Omental fat pad (tissue), 4 donors: Measurements from ENCODE around the gene CDC6. TPM values are rescaled to one million over a fixed set of nuclear protein-coding genes. Genes with fewer than 3 reads are reported as not detected.

Experiments used
- ATAC-seq: fragments of 150-250 bp; one replicate; pipeline ENCODE4 v1.9.1; 2016; ENCODE audit warnings: mild to moderate bottlenecking, moderate library complexity; ENCODE audit not compliant: low FRiP score
- DNase-seq: peaks from one replicate; pipeline ENCODE4 v3.0.0-alpha.2; 2019; ENCODE audit warnings: low spot score
- total RNA-seq, 4 donors: library from RNA; depleted of rRNA; stranded (reverse); fragments of >200 nt; gene quantifications; one replicate each; pipeline ENCODE4 v1.1.0, GENCODE V29; 2016
- TF ChIP-seq, protein P1 (sequence below), 3 donors: fragments of 450-650 bp; IDR thresholded peaks; one replicate each; pipeline ENCODE4 v1.5.1; 2016 to 2017; ENCODE audit warnings: antibody characterized with exemption in 3 of 3, mild to moderate bottlenecking in 3 of 3, moderate library complexity in 2 of 3

CDC6 gene
- total RNA-seq, 4 donors from 2014 or later = 0.56 to 4.3 (median 1.7) TPM

GRCh38 chr17:40342504-40343218, 55.0 kb downstream of the CDC6 start:
- DNase-seq = no peak
- TF ChIP-seq, protein P1, sequence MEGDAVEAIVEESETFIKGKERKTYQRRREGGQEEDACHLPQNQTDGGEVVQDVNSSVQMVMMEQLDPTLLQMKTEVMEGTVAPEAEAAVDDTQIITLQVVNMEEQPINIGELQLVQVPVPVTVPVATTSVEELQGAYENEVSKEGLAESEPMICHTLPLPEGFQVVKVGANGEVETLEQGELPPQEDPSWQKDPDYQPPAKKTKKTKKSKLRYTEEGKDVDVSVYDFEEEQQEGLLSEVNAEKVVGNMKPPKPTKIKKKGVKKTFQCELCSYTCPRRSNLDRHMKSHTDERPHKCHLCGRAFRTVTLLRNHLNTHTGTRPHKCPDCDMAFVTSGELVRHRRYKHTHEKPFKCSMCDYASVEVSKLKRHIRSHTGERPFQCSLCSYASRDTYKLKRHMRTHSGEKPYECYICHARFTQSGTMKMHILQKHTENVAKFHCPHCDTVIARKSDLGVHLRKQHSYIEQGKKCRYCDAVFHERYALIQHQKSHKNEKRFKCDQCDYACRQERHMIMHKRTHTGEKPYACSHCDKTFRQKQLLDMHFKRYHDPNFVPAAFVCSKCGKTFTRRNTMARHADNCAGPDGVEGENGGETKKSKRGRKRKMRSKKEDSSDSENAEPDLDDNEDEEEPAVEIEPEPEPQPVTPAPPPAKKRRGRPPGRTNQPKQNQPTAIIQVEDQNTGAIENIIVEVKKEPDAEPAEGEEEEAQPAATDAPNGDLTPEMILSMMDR (IDR thresholded peaks at IDR 0.05) = no peak
- no peak for ATAC-seq

- DNase-seq (no peak), ATAC-seq (no peak)
- TF ChIP-seq, protein P1 (IDR thresholded peaks at IDR 0.05) = no peak
Observed at GRCh38 chr17:40343219-40344119, 55.8 kb downstream of the CDC6 start.

- ATAC-seq (no peak), DNase-seq (no peak)
- TF ChIP-seq, protein P1 (IDR thresholded peaks at IDR 0.05) = no peak
Observed at GRCh38 chr17:40344421-40345160, 56.9 kb downstream of the CDC6 start.

- DNase-seq = no peak
- no peak for ATAC-seq
- TF ChIP-seq, protein P1 (IDR thresholded peaks at IDR 0.05) = no peak
Observed at GRCh38 chr17:40345161-40345993, 57.7 kb downstream of the CDC6 start.

DNA sequence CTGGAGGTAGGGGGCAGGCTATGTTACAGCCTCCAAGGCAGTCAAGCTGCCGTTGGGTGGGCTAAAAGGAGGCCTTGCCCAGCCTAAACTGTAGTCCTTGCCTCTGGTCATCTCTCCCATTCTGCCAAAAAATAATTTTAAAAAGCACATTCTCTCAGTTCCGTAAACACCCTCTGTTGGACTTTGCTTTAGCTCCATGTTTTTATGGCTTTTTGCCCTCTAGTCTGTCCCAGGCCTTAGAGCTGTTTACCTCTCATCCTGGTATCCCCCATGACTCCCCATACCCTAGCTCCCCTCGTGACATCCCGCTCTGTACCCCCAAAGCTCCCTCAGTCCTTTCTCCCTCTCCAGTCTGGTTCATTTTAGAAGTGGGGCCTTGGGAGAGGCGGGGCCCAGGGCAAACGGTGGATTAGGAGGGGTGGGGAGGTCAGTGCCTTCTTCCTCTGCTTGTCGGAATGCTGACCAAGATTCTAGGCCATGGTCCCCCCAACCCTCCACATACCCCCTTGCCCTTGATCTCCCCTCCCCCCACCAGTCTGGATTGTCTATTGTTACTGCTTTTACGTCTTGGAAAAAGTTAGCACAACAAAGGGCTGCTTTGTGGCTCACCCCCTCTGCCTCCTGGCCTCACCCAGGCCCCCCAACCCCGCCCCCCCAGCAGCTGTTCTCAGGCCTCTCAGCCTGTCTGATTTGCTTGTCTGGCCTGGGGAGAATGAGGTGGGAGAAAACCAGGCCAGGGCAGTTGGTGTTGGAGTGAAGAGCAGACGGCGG, 58.5 kb downstream of the CDC6 start:
- TF ChIP-seq, protein P1 (IDR thresholded peaks at IDR 0.05) = no peak
- ATAC-seq (no peak), DNase-seq (no peak)
